HepG2 (cell line): ENCODE measurements around the gene MCEE. TPM values are rescaled to one million over a fixed set of nuclear protein-coding genes. Genes with fewer than 3 reads are reported as not detected.
A peak's percentile ranks its signal among the peaks of the same experiment; 100 is the strongest.

Experiments used
- AHDC1 ChIP-seq: sonication (generic); formaldehyde crosslinking; IDR thresholded peaks from 2 replicates; pipeline ENCODE4 v1.5.1; 2020; ENCODE audit warnings: mild to moderate bottlenecking, missing genetic modification reagents, borderline replicate concordance
- BORCS8-MEF2B ChIP-seq: sonication (generic); formaldehyde crosslinking; IDR thresholded peaks from 2 replicates; pipeline ENCODE4 v1.8.0; 2022; ENCODE audit warnings: mild to moderate bottlenecking, missing genetic modification reagents
- FOSL2 ChIP-seq: sonication (generic); formaldehyde crosslinking; IDR thresholded peaks from 2 replicates; pipeline ENCODE4 v1.4.0; 2020; ENCODE audit warnings: missing genetic modification reagents
- GATAD1 ChIP-seq: IDR thresholded peaks from 2 replicates; pipeline ENCODE4 v1.6.1; 2016; ENCODE audit warnings: missing genetic modification reagents, missing compliant biosample characterization
- HDAC6 ChIP-seq: fragments of 200-600 bp; sonication (generic); IDR thresholded peaks from 2 replicates; pipeline ENCODE4 v1.7.0; 2017; ENCODE audit warnings: mild to moderate bottlenecking, antibody characterized with exemption, low read length, low read depth
- MLXIP ChIP-seq: sonication (generic); formaldehyde crosslinking; IDR thresholded peaks from 2 replicates; pipeline ENCODE4 v1.9.0; 2021; ENCODE audit warnings: missing genetic modification reagents, borderline replicate concordance
- SAP130 ChIP-seq: IDR thresholded peaks from 2 replicates; pipeline ENCODE4 v1.6.1; 2016; ENCODE audit warnings: low read depth
- XBP1 ChIP-seq: sonication (generic); formaldehyde crosslinking; IDR thresholded peaks from 2 replicates; pipeline ENCODE4 v1.5.0; 2020; ENCODE audit warnings: missing genetic modification reagents
- ZBTB40 ChIP-seq, 2 experiments: fragments of 450-650 bp in 1 of 2; sonication (generic) in 1 of 2; formaldehyde crosslinking in 1 of 2; IDR thresholded peaks; 2 replicates each; pipeline versions ENCODE4 v1.6.1 to v1.8.0; 2016 to 2022; ENCODE audit warnings: antibody characterized with exemption in 1 of 2, mild to moderate bottlenecking in 1 of 2, missing genetic modification reagents in 1 of 2
- ZNF496 ChIP-seq: sonication (generic); formaldehyde crosslinking; IDR thresholded peaks from 2 replicates; pipeline ENCODE4 v1.8.1; 2023; ENCODE audit warnings: mild to moderate bottlenecking, moderate library complexity, missing genetic modification reagents; ENCODE audit not compliant: insufficient replicate concordance
- polyA plus RNA-seq, 8 experiments: library from polyadenylated mRNA; depleted of rRNA in 3 of 8; stranded (reverse) in 7 of 8; unstranded in 1 of 8; fragments of >200 nt; fragmentation: Illumina TruSeq in 4 of 8; extraction: Trizol in 4 of 8; gene quantifications; 2 replicates each; pipeline versions ENCODE4 v1.2.1 to v1.2.3, GENCODE V29; 2011 to 2016; ENCODE audit warnings: low read depth in 4 of 8, missing spikeins in 1 of 8, mixed read lengths in 1 of 8; ENCODE audit not compliant: insufficient read depth in 1 of 8
- total RNA-seq, 5 experiments: library from RNA; depleted of rRNA; stranded (reverse); fragments of >200 nt; fragmentation: Illumina TruSeq; extraction: Trizol; gene quantifications; 2 replicates each; pipeline ENCODE4 v1.2.3, GENCODE V29; 2016; ENCODE audit warnings: low read depth in 1 of 5

MCEE gene
- total and polyA plus RNA-seq, 2 of the 13 experiments (the other 11 are each of a cell fraction or from before 2014, with no cell fraction given), result 32.0 to 66.9 TPM

- TF ChIP-seq FOSL2 (CRISPR knock-in tag), result 0 out of 2 replicates have a peak, but pooled peaks have one; percentile 10
- no peak for TF ChIP-seq GATAD1
- TF ChIP-seq XBP1 (CRISPR knock-in tag), result no peak
- no peak for TF ChIP-seq ZNF496 (CRISPR knock-in tag)
- no peak for TF ChIP-seq MLXIP
- no peak; the same call in 1 of the 2 replicates for TF ChIP-seq AHDC1 (CRISPR knock-in tag)
- TF ChIP-seq SAP130 (CRISPR knock-in tag), result no peak
- no peak for TF ChIP-seq HDAC6
- no peak for TF ChIP-seq ZBTB40 (IDR thresholded peaks at IDR 0.05)
- no peak for TF ChIP-seq ZBTB40 (CRISPR knock-in tag; IDR thresholded peaks at IDR 0.05)
- TF ChIP-seq BORCS8-MEF2B, result peak; percentile 62; the same call in 1 of the 2 replicates
These were observed 202 bp downstream of the MCEE start (continued) for GRCh38 chr2:71129902-71130151.
